H1 (cell line): ENCODE data around the gene AP4B1. TPM values are rescaled to one million over a fixed set of nuclear protein-coding genes. Genes with fewer than 3 reads are reported as not detected.

ENCODE experiments used
- CREB1 ChIP-seq: IDR thresholded peaks from 2 replicates; pipeline ENCODE4 v1.6.1; 2012; ENCODE audit warnings: inconsistent platforms
- HDAC6 ChIP-seq: IDR thresholded peaks from one replicate; pipeline ENCODE4 v1.7.1; 2012; ENCODE audit warnings: low read depth, mild to moderate bottlenecking, inconsistent platforms, low read length, moderate library complexity
- SRF ChIP-seq: IDR thresholded peaks from 2 replicates; pipeline ENCODE4 v1.6.1; 2011; ENCODE audit warnings: mild to moderate bottlenecking, low read depth, low read length, moderate library complexity
- TCF12 ChIP-seq: IDR thresholded peaks from 2 replicates; pipeline ENCODE4 v1.6.1; 2011; ENCODE audit warnings: low read depth, mild to moderate bottlenecking, low read length
- polyA plus RNA-seq, 7 experiments: library from polyadenylated mRNA; depleted of rRNA in 3 of 7; stranded (reverse) in 5 of 7; unstranded in 2 of 7; fragments of >200 nt in 5 of 7; fragments of 200-250 nt in 2 of 7; gene quantifications; 1 replicate in 5 of 7; 2 replicates in 1 of 7; 4 replicates in 1 of 7; pipeline versions ENCODE4 v1.2.1 to v1.2.3, GENCODE V29; 2011 to 2013; ENCODE audit warnings: missing spikeins in 2 of 7, mixed read lengths in 2 of 7
- total RNA-seq: library from RNA; stranded (reverse); fragmentation: NEBNext Ultra II Directional; extraction: Animal tissue kit (Norgen Biotek cat#: 25700); gene quantifications from 2 replicates; pipeline ENCODE4 v1.2.1, GENCODE V29; 2021

Gene AP4B1
- total and polyA plus RNA-seq, 2 of the 8 experiments (the other 6 are each of a cell fraction or from before 2014, with no cell fraction given): 8.9 to 9.0 TPM

GRCh38 chr1:113876176-113876575 is 28.4 kb downstream of the AP4B1 start (continued):
- no peak for TF ChIP-seq CREB1
- TF ChIP-seq HDAC6: no peak
- no peak for TF ChIP-seq SRF
- TF ChIP-seq TCF12: no peak
